Lung microvascular endothelial cell (primary cell): ENCODE results near the gene MXRA8. TPM values are rescaled to one million over a fixed set of nuclear protein-coding genes. Genes with fewer than 3 reads are reported as not detected.
A peak's percentile ranks its signal among the peaks of the same experiment; 100 is the strongest.
"Not testable (repeated sequence)": the region's sequence is repeated elsewhere in the genome, so short reads cannot be mapped to it uniquely, and the experiment has no call there.

Experiments
- DNase-seq, 2 donors: peaks; one replicate each; pipeline versions ENCODE4 v3.0.0 to v3.0.0-alpha.2; 2010; ENCODE audit warnings: low read depth in 2 of 2
- total RNA-seq: library from RNA; depleted of rRNA; stranded (reverse); fragments of >200 nt; gene quantifications from 2 replicates; pipeline ENCODE4 v1.2.1, GENCODE V29; 2014

Gene MXRA8
- total RNA-seq, 1 donor from 2014 or later = 0.20 TPM

GRCh38 chr1:1321477-1321876 lies 36.9 kb downstream of the MXRA8 start:
- DNase-seq = no peak

DNA sequence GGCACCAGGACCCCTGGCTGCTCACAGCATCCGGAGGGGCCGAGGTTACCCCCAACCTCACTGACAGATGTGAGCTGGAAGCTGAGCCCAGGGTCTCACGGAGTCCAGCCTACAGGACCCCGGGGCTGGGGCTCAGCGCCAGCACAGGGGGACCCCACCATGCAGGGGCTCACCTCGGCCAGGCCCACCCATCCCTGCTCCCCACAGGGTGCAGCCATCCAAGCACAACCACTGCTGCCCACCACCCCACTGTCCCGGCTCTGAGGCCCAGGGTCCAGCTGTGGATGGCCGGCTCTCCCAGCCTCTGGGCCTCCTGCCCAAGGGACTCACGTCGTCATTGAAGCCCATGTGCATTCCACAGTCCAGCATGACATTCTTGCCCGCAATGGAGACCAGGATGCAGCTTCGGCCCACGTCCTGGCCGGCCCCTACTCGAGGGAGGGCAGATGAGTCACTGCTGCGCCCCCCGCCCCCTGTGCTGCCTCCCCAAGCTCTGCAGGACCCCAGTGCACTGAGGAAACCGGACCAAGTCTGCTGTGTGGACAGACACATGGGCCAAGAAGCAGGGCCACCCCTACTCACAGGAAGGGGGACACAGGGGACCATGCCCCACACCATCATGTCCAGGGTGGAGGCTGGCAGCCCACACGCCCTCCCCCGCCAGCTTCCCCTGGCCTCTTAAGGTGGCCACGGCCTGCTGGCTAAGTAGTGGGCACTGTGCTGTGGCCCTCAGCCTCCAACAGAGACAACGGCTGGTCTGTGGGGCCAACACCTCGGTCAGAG lies 37.5 kb downstream of the MXRA8 start:
- DNase-seq = no peak

- no peak for DNase-seq
Observed at GRCh38 chr1:1319646-1319941, 38.8 kb downstream of the MXRA8 start.

GRCh38 chr1:1318777-1319645 lies 39.3 kb downstream of the MXRA8 start:
- DNase-seq = no peak

- DNase-seq = peak; percentile 73 to 77
Observed at GRCh38 chr1:1318131-1318652, 40.2 kb downstream of the MXRA8 start.

GRCh38 chr1:1317420-1317819 lies 40.9 kb downstream of the MXRA8 start:
- DNase-seq = no peak

DNA sequence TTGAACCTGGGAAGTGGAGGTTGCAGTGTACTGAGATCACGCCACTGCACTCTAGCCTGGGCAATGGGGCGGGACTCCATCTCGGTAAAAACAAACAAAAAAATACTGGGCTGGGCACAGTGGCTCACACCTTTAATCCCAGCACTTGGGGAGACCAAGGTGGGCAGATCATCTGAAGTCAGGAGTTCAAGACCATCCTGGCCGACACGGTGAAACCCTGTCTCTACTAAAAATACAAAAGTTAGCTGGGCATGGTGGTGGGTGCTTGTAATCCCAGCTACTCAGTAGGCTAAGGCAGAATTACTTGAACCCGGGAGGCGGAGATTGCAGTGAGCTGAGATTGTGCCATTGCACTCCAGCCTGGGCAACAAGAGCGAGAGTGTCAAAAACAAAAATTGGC lies 42.2 kb downstream of the MXRA8 start:
- DNase-seq = not testable (repeated sequence)

DNA sequence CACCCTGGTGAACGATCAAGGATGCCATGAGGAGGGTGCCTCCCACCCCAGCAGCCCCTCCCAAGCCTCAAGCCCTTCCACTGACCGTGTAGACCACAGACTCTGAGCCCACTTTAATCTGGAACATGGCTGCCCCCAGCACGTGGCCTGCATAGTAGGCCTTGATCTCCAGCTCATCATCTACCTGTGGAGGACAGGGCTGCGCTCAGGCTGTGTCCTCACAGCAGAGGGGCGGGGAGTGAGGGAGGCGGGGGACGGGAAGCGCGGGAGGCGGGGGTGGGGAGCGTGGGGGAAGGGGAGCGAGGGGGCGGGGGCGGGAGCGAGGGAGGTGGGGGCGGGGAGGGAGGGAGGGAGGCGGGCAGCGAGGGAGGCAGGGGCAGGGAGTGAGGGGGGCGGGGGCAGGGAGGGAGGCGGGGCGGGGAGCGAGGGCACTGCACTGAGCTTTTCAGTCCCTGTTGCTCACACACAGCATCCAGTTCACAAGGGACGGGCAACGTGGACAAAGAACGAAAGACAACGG lies 42.9 kb downstream of the MXRA8 start:
- DNase-seq = no peak

GRCh38 chr1:1314678-1315335 lies 43.5 kb downstream of the MXRA8 start:
- no peak for DNase-seq

GRCh38 chr1:1314237-1314586 lies 44.1 kb downstream of the MXRA8 start:
- no peak for DNase-seq

- no peak for DNase-seq
Observed at GRCh38 chr1:1313500-1314236, 44.7 kb downstream of the MXRA8 start.

DNA sequence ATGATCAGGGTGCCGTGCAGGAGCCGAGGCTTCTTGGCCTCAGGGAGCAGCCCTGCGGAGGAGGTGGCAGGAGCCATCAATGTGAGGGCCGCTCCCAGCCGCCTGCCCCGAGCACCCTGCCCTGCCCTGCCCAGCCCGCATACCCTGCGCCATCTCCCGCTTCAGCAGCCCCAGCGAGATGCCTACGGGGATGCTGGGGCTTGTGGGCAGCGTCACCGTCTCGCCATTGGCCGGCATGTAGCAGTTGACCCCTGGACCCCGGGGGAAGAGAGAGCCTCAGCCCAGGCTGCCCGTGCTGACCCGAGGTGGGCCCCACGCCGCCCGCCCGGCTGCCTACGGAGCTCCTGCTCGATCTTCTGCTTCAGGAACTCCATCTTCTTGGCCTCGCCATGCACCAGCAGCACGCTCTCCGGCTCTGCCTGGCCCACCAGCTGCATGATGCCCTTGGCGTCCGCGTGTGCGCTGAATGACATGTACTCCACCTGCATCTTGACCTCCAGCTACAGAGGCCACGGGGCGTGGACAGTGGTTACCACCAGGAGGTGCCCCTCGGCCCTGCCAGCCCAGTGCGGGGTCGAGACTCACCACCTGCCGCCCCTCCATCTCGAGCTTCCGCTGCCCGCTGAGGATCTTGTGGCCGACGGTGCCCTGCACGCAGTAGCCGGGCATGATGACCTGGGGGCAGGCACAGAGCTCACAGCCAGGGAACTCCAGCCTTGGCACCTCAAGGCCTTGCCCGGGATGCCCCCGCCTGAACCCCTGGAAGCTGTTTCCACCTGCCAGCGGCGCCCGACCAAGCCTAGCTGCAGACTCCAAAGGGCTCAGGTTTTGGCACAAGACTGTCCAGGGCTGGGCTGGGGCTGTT lies 45.7 kb downstream of the MXRA8 start:
- DNase-seq = no peak

GRCh38 chr1:1311107-1312104 lies 46.9 kb downstream of the MXRA8 start:
- DNase-seq = no peak

- DNase-seq = no peak
Observed at GRCh38 chr1:1310476-1311053, 47.8 kb downstream of the MXRA8 start.

DNA sequence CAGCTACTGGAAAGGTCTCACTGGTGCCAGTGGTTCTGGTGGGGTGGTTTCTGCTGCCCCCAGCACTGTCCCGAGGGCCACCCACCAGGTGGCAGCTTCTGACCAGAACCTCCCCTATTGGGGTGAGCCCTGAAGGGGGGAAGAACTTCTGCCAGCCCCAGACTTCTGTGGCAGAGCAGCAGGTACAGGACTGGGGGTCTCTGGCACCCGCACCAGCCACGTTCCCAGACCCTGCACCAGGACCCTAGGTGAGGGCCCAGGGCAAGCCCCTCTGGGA lies 48.3 kb downstream of the MXRA8 start:
- no peak for DNase-seq

DNA sequence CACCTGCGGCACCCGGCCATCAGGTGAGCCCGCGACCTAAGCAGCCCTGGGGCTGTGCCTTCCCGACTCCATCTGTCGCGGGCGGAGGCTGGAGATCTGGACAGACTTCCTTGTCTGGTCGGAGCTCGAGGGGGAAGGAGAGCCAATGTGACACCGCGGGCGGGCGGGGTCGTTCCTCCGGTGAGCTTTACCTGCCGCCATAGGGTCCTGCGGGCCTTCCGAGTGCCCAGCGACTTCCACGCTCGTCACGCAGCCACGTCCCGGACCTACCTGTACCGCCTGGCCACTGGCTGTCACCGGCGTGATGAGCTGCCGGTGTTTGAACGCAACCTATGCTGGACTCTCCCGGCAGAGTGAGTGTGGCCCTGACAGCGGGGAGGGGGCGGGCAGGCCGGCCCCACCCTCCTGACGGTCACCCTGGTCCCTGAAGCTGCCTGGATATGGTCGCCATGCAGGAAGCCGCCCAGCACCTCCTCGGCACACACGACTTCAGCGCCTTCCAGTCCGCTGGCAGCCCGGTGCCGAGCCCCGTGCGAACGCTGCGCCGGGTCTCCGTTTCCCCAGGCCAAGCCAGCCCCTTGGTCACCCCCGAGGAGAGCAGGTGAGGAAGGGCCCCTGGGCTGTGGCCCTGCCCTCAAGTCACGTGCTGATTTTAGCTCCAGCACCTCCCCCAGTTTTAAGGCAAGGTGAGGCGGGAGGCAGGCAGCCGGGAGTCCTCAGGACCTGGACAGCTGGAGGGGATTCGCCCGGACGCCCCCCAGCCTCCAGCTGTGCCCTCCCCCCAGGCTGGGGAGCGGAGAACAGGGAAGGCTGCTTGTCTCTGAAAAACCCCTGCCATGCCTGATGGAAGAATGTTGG lies 48.9 kb downstream of the MXRA8 start:
- no peak for DNase-seq

DNA sequence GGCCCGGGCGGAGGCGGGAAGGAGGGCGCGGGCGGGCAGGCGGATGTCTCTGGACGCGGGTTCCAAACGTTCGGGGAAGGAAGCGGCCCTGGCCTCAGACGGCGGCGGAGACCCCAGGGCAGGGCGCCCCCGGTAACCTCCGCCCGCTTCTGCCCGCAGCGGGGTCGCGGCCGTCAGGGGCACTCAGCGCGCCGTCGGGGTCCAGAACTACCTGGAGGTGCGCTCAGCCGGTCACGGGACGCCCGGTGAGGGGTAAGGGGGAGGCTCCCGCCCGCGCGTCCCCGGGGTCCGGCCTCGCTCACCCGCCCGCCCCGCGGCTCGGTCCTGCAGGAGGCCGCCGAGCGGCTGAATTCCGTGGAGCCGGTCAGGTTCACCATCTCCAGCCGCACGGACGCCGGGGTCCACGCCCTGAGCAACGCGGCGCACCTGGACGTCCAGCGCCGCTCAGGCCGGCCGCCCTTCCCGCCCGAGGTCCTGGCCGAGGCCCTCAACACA lies 49.6 kb downstream of the MXRA8 start:
- DNase-seq = no peak
